ENCODE data around the gene AOPEP.

The AOPEP gene

DNA sequence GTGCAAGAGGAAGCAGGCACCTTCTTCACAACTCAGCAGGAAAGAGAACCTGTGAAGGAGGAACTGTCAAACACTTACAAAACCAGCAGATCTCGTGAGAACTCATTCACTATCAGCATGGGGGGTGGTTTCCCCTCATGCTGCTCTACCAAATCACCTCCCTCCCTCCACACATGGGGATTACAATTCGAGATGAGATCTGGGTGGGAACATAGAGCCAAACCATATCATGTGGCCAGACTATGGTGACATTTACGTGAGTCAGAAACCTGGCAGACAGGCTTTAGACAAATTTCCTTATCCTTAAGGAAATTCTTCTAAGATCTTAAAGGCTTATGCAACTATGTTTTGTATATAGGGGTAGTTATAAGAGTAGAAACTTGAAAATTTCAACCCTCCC is 8.7 kb upstream of the AOPEP start:
- no peak for DNase-seq (ENCODE audit: low spot score)

DNA sequence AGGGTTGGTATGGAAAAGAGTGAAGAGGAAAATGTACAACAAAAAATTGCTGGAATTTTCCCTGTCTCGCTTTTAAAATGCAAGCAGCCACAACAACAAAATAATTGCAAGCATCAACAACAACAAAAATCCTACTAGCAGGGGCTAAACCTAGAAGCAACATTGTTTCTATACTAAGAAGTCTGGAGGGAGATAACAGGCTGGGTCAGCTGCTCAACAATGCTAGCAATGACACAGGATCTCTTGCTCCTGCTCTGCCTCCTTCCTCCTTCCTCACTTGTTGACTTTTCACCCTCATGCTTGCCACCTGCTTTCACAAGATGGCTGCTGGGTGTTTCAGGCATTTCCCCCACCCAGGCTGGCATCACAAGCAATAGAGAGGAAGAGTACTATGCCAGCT is 7.6 kb upstream of the AOPEP start:
- DNase-seq (ENCODE audit: low spot score): no peak

DNA sequence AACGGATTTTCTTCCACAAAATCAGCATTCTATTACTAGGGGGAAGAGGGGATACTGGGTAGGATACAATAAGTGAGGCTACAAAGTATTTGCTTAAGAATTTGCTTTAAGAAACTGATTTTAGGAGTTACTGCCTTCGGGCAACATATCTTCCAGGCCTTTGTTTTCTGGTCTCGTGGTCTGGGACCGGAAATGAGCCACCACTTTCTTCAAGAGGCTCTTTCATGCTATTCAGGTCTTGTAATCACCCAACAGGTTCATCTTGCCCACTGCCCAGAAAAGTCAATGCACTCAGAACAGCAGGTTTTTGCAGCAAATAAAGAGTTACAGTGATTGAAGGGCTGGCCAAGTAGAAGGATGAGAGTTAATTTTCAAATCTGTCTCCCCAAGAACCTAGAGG is 6.6 kb upstream of the AOPEP start:
- DNase-seq (ENCODE audit: low spot score): no peak

DNA sequence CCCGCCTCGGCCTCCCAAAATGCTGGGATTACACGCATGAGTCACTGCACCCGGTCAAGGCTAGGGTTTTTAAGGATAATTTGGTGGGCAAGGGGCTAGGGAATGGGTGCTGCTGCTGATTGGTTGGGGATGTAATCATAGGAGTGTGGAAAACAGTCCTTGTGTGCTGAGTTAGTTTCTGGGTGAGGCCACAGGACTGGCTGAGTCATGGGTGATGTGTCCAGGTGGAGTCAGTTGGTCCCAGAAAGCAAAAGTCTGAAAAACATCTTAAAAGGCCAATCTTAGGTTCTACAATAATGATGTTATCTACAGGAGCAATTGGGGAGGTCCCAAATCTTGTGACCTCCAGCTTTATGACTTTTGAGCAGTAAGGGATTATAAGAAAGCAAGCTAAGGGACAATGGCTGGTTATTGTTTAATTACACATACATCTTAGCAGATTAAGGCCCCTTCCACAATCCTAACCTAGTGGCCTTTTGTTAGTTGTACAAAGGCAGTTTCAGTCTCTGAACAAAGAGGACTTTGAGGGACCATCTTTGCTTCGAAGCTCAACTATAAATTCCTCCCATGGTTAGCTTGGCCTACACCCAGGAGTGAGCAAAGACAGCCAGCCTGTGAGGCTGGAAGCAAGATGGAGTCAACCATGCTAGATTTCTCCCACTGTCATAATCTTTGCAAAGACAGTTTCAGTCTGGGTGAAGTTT is 5.5 kb upstream of the AOPEP start:
- no peak for DNase-seq (ENCODE audit: low spot score)

DNA sequence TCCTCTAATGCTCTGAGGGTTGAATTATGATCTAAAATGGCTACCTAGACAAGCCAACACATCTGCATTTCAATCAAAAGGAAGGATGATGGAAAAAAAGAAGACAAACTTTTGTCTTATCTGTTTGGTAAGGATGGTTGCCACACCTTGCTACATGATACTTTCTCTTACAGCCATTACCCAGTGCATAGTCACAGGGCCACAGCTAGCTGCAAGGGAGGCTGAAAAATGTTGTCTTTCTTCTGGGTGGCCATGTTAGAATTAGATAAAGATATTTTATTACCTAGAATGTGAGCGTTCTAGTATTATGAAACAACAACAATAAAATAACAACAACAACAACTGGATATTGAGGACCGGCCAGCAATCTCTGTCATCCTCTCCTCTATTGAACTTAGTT is 4.7 kb upstream of the AOPEP start:
- DNase-seq (ENCODE audit: low spot score): no peak

DNA sequence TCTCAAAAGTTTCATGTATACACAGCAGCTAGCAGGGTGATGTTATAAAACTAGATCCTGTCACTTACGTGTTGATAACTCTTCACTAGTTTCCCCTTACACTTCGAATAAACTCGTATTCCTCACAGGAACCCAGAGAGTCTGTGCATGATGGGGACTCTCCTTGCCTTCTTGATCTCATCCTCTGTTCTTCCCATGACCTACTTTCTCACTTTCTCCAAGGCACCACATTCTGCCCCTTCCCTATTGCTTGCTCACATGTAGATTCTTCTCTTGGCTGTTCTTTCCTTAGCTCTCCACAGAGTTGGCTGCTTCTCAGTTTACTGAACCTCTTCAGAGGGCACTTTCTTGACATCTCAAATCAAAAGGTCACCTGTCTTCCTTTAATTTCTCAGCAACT is 1.2 kb upstream of the AOPEP start:
- no peak for DNase-seq (ENCODE audit: low spot score)

DNA sequence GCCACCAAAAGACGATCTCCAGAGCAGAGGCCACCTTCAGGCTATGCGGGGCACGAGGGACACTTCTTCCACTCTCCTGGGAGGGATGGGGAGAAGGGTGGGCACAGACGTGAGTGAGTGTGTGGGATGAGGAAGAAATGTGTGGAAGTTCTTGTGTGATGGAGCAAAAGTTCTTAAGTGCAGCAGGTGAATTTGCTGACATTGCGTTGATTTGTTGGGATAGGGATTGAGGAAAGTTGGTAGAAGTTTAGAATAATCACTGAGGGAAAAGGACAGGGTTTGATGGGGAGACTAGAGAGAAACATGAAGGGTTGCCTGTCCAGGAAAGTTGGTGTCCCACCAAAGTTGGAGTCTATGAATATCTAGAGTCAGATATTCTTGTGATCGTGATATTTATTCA is 2.2 kb downstream of the AOPEP start:
- DNase-seq (ENCODE audit: low spot score): no peak

DNA sequence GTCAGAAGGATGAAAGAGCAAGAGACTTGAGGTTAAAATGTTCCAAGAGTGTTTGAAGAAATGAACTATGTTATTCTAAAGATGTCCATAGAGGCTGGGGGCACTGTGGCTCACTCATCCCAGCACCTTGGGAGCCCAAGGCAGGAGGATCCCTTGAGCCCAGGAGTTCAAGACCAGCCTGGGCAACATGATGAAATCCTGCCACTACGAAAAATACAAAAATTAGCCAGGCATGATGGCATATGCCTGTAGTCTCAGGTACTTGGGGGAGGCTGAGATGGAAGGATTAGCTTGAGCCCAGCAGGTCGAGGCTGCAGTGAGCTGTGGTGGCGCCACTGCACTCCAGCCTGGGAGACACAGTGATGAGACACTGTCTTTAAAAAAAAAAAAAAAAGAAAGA is 2.7 kb downstream of the AOPEP start:
- no peak for DNase-seq (ENCODE audit: low spot score)

DNA sequence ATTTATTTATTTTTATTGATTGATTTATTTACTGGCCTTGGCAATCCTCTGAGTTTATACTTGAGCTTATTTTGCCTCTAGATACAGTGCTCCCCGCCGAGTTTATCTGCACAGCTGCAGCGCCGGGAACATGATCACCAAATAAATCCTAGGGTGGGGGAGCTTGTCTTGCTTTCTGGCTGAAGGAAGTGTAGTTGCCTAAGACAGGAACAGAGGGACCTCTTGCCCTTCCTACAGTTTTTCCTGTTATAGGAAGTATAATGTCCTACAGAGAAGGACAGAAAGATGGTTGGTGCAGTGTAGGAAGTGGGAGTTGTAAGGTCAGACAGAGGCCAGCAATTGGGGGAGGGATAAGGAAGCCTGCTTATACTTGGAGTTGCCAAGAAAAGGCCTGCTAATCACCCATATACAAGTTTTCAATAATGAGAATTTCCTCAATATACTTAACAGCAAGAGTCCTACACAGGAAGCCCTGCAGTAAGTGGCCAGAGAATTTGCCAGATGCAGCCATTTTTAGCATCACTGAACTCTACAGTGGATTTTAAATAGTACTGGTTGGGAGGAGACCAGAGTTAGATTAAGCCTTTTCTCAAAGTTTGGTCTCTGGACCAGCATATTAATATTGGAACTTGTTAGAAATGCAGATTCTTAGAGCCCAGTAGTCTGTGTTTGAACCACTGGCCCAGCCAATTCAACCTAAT is 7.7 kb downstream of the AOPEP start:
- no peak for DNase-seq (ENCODE audit: low spot score)

DNA sequence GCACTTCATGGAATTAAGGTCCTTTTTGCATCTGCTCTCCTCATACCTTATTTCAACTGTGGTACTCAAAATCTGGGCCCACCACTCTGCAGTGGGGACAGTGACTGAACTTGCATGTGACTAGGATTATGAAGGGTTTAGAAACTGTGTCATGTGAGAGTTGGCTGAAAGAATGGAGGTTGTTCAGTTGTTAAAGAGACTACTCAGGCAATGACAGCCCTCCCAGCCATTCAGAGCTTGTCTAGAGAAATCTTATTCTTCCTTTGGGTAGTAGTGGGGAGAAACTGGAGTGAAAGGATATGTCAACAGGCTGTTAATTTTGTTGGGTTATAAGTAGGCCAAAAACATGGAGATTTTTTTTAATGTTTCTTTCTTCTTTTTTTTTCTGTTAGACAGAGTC is 10.3 kb downstream of the AOPEP start:
- no peak for DNase-seq (ENCODE audit: low spot score)

DNA sequence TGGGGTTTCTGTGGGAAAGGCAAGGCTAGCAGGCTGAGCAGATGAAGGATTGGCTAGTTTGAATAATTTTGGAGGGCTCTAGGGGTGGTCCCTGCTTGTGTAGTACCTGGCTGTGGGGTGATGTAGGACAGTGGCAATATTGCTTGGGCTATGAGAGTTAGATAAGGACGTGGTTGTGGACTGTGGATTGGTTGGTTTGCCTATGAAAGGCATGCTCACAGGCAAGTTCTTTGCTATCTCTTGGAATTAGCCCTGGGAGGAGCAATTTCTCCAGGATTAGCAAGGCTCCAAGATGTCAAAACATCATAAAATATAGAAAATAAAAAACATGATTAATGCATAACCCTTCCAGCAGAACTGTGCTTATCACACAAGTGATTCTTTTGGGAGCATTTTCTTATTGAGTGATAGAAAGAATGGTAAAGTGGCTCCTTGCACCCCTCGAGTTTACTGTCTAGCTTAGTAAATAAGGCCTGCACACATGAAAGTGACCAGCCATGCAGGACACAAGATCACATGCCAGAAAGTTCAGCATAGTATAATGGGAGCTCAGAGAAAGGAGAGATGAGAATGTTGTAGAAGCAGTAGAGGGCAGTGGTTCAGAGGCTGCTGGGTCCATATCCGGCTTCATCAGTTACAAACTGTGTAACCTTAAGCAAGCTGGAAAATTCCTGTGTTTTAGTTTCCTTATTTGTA is 13.8 kb downstream of the AOPEP start:
- DNase-seq (ENCODE audit: low spot score): no peak

DNA sequence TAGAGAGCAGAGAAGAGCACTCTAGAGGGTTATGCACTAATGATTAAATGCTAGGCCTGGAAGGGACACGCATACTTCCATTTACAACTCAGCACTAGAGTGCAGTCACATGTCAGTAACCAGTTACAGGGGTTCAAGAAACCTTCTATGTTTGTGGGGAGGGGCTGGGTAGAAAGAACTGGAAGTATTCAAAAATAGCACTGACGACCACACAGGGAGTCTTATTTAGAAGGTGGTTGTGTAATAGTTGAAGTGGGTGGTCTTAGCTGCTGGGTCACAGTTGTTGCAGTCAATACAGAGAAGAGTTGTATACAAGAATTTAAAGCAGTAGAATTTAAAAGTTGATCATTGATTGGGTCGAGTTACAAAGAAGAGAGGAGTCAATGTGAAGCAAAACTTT is 15.4 kb downstream of the AOPEP start:
- no peak for DNase-seq (ENCODE audit: low spot score)

DNA sequence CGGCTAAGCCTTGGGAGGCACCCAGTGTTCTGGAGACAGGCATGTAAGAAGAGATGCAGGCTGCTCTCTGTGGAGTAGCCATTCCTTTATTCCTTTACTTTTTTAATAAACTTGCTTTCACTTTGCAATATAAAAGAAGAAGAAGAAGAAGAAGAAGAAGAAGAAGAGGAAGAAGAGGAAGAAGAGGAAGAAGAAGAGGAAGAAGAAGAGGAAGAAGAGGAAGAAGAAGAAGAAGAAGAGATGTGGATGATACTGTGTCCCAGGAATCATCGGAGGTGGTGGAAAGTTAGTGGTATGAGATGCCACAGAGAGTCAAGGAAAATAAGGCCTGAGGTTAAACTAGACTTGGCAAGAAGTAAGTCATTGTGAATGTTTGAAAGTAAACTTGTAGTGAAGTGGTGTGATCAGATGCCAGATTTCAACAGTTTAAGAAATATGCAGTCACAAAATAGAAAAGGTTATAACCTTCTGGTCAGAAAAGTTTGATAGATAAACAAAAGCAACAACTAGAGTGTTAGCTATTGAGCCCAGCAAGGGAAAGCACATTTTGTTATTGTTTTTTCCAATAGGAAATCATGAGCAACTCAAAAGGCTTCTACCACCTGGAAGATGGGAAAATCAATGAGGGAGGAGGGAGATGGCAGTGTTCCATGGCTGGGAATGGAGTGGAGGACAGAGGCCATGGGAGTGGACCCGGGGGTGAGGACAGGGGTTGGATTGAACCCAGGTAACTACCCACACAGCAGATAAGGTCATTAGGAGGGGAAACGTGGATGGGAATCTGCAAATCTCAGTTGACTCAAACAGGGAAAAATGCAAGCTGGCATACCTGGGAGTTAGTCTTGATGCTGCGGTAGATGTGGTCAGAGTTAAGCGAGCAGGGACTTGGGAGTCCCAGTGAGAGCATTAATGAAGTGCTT is 16.8 kb downstream of the AOPEP start:
- DNase-seq (ENCODE audit: low spot score): no peak

DNA sequence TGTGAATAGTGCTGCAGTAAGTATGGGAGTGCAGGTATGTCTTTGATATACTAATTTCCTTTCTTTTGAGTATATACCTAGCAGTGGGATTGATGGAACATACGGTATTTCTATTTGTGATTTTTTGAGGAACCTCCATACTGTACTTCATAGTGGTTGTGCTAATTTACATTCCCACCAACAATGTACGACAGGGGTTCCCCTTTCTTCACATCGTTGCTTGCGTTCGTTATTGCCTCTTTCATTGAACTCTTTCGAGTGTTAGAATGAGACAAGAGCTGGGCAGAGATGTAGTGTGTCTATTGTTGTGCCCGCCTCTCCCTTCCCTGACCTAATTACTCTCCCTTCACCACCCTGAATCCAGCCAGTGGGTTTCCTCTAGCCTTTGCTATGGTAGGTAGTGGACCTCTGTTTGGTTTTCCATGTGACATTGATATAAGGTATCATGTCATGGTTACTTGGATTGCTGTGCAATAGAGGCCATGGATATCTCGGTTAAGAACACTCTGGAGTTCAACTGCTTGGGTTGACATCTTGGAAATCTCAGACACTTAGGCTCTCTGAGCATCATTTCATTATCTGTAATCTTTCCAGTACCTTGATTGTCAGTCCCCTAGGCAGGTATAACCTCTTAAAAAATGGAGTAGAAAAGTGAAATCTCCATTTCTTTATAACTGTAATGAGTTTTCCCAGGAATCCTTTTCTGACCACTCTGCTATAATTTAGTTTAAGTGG is 19.5 kb downstream of the AOPEP start:
- no peak for DNase-seq (ENCODE audit: low spot score)

DNA sequence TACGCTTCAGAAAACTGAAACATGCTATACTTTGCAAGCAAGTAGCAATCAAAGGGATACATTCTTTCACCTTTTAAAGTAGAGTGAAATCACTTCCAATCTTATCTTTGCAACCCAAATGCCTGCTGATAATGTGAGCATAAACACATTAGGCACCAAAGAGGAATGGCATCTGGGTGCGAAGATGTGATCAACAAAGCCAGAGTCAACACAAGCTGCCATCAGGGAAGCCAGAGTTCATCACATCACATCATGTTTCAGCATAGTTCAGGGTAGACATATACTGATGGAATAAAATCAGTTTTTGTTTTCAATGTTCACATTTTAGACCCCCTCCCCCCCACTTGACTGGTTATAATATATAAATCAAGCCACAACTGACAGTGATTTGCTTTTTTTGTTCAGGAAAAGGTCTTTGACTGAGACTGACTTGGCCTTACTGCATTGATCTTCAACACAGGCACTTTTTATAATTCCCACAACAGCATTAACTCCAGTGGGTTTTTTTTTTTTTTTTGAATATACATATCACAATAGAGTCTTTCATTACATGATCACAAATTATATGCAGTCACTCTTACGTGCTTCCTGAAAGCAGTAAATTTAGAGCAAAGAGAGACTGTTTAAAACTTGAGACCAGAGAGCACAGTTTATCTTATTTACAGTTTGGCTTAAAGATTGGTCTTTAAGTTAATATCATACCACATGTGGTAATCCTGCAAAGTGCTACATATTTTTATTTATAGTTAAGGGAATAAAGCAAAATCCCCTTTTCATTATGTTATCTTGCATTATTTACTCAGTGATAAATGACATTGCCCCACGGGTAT is 20.3 kb downstream of the AOPEP start:
- DNase-seq (ENCODE audit: low spot score): no peak

DNA sequence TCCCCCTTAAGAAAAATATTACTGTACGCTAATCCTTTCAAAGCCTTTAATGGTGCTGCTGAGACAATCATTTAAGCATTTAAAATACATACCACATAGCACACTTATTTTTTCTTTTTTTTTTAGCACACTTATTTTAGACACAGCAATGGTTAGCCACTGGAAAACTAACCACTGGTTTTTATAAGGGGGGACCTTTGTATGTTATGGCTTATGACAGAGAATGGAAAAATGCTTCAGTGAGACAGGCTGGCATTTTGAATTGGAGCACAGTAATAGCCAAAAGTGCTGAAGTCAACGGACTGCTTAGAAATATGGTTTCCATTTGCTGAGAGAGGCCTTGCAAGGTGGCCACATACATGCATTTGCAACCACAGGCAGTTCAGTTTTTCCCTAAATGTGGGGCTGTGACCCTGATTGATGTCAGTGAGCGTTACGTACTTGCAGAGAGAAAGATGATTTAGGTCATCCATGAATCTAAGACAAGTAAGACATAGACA is 28.5 kb downstream of the AOPEP start:
- no peak for DNase-seq (ENCODE audit: low spot score)

DNA sequence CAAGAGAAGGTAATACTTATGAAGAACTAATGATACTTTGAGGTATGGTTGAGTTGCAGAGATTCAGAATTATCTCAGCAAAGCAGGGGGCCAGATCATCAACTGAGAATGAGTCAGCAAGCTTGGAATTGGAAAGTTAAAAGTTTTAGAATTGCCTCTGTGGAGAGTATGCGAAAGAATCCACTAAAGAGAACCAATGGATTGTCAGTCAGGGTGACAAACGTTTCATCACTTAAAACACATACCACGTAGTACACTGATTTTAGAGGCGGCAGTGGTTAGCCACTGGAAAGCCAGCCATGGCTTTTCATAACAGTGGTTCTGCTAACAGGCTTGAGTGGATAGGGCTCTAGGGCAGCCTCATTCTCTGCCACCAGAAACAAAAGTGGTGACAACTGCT is 30.7 kb downstream of the AOPEP start:
- DNase-seq (ENCODE audit: low spot score): no peak

DNA sequence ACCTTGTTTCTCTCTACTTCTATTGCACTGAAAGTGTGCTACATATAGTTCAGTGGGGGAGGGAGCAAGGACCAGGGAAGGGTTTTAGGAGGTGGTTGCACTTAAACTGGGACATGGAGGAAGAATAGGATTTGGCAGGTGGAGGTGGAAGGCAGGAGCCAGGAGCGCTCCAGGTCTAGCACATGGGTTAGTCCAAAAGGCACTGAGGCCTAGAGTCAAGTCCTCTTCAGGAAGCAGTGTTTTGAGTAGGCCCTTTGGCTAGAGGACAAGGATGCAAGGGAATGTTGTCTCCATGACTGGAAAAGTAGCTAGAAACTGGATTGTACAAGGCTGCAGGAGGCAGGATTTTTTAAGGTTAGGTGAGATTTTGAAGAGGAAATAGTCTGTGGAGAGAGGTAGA is 31.5 kb downstream of the AOPEP start:
- no peak for DNase-seq (ENCODE audit: low spot score)

DNA sequence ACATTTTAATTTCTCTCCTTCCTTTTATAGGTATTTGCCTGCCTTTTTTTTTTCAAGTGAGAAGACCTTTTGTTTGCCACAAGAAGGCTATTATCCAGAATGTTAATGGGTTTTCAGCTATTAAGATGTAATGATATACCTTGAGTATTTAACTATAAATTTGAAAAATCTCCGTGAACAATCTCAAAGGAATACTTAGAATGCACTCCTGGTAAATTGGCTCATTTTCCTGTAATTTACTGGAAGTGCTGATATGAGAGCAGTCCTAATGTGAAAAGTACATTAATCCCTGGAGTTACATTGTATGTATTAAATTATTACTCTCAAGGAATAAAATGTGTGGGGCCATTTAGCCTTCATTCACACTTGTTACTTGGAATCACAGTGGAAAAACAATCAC is 32.4 kb downstream of the AOPEP start:
- no peak for DNase-seq (ENCODE audit: low spot score)

DNA sequence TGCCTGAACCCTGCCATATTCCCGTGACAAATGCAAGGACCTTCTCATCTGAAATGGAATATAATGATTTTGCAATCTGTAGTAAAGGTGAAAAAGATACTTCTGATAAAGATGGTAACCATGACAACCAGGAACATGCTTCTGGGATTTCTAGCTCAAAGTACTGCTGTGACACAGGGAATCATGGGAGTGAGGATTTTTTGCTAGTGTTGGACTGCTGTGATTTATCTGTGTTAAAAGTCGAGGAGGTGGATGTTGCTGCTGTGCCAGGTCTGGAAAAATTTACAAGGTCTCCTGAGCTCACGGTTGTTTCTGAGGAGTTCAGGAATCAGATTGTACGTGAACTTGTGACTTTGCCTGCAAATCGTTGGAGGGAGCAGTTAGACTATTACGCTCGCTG is 33.5 kb downstream of the AOPEP start:
- DNase-seq (ENCODE audit: low spot score): no peak

DNA sequence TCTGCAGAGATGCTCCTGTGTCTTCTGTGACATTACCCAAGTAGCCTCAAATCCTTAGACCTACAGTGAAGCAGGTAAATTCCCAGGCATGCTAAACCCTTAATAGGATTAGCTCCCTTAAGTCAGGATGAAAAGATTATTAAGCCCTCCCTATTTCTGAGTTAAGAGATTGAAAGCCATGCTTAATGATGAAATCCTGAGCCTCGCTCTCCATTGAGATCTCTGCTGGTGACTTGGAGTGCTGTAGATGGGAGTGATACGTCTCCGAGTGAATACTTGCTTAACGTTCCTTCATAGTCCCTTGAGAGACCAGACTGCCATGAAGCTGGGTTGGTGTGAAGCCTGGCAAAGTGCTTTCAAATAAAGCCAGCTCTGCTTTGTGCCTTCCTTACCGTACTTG is 34.2 kb downstream of the AOPEP start:
- no peak for DNase-seq (ENCODE audit: low spot score)
